Kidney tubule cell (primary cell): ENCODE measurements around the gene GALE.
A peak's percentile ranks its signal among the peaks of the same experiment; 100 is the strongest.
"Not testable (repeated sequence)": the region's sequence is repeated elsewhere in the genome, so short reads cannot be mapped to it uniquely, and the experiment has no call there.

Experiments
- DNase-seq: peaks from one replicate; pipeline ENCODE4 v3.0.0-alpha.2; 2018; ENCODE audit warnings: low spot score

GALE gene

DNA sequence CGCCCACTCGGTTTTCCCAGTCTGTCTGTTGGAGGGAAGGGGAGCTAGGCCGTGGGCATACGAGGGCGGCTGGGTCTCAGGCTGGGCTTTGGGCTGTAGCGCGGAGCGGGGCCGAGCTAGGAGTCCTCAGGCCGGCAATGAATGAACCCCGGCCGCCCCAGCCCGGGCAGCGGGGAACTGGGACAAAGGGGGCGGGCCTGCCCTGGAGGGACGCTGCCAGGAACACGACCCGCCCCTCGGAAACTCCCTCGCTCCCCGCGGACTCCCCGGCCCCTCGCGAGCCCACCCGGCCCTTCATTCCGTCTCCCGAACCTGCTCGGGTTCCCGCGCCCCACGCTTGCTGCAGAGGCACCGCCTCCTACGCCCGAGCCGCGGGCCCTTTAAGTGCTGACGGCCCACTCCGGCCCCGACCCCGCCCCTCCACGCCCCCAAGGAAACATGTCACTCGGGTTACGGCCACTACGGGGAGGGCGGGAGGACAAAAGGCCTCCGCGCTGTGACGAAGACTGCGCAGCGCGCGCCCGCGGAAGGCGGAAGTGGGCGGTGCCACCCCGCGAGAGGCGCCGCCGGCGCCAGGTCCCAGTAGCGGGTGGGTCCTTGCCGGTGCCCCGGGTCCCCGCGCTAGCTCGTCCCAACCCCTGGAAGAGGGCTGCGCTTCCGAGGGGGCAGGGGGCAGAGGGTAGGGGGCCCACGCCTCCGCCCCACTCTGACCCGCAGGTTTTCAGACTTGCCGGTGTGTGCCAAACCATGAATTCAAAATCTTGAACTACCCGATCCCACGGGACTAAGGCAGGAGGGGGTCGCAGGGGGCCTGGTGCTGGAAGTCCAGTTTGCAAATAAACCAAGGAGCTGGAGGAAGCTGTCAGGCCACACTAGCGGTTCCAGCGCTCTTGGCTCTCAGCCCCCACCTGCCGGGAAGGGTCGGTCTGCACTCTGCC lies at the start of gene GALE:
TSS of gene GALE (minus strand) at position 355 of the 938 bp plus-strand sequence. CDS start 1,747 bp downstream, outside the sequence.
- peak; percentile 97 for DNase-seq

DNA sequence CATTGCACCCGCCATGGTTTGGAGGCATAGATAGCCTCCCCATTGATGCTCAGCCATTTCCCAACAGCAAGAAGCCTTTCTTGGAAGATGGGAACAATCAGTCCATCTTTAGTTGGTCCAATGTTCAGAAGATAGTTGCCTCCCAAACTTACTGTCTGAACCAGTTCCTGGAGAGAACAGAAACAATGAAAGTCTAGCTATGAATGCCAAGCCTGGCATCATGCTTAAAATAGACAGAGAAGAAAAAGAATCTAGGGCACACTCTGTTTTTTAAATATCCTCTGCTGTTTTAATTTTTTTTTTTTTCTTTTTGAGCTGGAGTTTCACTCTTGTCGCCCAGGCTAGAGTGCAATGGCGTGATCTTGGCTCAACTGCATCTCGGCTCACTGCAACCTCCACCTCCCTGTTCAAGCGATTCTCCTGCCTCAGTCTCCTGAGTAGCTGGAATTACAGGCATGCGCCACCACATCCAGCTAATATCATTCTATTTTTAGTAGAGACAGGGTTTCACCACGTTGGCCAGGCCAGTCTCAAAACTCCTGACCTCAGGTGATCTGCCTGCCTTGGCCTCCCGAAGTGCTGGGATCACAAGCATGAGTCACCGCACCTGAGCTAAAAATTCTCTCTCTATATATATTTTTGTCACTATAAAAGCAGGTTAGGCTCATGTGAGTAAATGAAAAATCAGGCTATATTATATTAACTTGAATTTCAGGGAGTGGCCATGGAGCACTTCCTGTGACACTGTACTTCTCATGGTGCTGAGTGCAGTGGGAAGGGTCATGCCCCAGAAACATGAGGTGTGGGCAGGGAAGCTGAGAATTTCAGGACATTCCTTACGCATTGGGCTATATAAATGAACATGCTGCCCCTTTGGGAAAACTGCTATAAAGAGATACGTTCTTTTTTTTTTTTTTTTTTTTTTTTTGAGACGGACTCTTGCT lies 48.4 kb upstream of the GALE start:
- peak; percentile 78 for DNase-seq

DNA sequence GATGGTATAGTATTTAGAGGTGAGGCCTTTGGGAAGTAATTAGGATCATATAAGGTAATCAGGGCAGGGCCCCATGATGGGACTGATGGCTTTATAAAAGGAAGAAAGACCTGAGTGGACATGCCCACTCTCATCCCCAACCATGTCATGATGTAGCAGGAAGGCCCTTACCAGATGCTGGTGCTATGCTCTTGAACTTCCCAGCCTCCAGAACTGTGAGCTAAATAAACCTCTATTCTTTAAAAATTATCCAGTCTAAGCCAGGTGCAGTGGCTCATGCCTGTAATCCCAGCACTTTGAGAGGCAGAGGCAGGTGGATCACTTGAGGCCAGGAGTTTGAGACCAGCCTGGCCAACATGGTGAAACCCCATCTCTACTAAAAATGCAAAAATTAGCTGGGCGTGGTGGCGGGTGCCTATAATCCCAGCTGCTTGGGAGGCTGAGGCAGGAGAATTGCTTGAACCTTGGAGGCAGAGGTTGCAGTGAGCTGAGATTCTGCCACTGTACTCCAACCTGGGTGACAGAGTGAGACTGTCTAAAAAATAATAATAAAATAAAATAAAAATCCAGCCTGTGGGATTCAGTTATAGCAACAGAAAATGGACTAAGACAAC lies 47.0 kb upstream of the GALE start:
- DNase-seq = not testable (repeated sequence)

DNA sequence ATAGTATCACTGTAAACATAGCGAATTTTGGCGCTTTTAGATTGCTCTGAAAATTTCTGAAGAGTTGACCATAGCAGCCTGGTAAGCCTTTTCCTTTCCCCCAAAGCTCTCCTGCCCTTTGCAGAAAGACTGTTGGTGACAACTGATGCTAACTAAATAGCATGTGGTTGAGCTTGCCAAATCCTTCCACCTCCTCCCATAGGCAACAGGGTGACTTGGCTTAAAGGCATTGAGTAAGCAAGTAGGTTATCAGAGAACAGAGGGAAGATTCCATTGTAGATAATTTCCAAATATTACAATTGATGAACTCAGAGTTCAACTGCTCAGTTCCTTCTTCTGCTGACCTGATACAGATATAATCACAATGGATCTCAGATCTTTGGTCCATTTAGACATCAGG lies 44.6 kb upstream of the GALE start:
- DNase-seq = no peak

DNA sequence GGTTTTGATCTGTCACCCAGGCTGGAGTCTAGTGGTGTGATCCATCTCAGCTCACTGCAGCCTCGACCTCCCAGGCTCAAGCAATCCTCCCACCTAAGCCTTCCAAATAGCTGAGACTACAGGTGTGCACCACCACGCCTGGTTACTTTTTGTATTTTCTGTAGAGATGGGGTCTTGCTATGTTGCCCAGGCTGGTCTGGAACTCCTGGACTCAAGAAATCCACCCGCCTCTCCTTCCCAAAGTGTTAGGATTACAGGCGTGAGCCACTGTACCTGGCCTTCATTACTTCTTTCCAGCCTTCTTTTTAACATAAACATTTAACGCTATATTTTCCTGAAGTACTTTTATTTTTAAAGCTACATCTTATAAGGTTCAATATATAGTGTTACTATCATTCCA lies 43.1 kb upstream of the GALE start:
- DNase-seq = no peak

DNA sequence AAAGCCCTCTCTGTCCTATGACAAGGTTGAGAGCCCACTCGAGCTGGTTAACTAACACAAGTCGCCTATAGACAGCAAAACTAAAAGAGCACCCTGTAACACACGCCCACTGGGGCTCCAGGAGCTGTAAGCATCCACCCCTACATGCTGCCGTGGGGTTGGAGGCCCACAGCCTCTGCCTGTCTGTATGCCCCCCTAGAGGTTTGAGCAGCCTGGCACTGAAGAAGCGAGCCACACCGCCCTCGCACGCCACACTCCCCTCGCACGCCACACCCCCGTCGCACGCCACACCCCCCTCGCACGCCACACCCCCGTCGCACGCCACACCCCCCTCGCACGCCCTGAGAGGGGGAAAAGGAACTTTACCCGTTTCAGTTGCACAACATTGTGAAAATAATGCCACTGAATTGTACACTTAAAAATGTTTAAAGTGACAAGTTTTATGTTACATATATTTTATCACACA lies 37.9 kb upstream of the GALE start:
- peak; percentile 19 for DNase-seq

DNA sequence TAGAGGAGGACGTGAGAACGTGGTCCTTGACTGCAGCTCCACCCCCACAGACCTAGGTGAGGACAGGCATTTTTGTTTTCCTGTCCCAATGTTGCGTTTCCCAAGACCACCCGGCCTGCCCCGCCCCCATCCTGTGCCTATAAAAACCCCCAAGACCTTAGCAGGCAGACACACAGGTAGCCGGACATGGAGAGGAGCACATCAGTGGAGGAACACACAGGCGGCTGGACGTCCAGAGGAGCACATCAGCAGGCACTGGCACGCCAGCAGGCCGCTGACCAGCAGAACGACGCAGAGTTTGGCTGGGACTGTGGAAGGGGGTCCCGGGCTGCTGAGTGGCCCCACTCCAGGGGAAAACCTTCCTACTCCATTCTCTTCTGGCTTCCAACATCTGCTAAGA lies 37.4 kb upstream of the GALE start:
- DNase-seq = no peak

DNA sequence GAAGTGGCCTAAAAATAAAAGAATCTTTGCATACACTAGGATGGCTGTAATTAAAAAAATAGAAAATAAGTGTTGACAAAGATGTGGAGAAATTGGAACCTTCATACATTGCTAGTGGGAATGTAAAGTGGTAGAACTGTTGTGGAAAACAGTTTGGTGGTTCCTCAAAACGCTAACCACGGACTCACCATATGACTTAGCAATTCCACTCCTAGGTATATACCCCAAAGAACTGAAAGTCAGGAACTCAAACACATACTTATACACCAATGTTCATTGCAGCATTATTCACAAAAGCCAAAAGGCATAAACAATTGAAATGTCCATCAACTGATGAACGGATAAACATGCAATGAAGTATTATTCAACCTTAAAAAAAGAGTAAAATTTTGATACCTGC lies 35.5 kb upstream of the GALE start:
- no peak for DNase-seq

DNA sequence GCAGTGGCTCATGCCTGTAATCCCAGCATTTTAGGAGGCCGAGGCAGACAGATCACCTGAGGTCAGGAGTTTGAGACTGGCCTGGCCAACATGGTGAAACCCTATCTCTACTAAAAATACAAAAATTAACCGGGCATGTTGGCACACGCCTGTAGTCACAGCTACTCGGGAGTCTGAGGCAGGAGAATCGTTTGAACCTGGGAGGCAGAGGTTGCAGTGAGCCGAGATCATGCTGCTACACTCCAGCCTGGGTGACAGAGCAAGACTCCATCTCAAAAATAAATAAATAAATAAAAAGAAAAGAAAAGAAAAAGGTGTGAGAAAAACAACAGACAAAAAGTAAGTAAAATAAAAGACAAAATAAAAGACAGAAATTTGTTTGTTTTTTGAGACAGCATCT lies 33.6 kb upstream of the GALE start:
- DNase-seq = not testable (repeated sequence)

DNA sequence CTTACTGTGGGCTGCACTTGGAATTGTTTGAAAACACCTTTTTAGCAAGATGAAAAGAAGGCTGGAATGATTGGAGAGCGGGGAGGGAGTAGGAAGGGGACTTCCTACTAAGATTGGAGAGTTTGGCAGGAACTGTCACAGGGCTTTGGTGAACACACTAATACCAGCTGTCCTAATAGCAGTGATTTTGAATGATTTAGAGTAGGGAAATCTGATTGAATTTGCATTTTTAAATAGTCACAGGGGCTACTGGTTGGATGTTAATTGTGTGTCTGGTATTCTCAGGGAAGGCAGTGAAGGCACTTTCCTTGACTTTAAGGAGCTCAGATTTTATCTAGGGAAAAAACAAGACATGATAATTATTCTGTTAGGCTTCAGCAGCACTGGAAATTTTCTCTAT lies 27.2 kb upstream of the GALE start:
- no peak for DNase-seq

DNA sequence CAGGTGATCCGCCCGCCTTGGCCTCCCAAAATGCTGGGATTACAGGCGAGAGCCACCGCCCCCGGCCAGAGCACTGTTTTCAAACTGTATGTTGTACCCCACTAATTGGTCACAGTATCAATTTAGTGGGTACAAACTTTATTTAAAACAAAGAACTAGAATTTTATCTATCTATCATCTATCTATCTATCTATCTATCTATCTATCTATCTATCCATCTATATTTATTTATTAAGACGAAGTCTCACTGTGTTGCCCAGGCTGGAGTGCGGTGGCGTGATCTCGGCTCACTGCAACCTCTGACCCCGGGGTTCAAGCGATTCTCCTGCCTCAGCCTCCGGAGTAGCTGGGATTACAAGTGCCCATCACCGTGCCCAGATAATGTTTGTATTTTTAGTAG lies 26.0 kb upstream of the GALE start:
- not testable (repeated sequence) for DNase-seq

DNA sequence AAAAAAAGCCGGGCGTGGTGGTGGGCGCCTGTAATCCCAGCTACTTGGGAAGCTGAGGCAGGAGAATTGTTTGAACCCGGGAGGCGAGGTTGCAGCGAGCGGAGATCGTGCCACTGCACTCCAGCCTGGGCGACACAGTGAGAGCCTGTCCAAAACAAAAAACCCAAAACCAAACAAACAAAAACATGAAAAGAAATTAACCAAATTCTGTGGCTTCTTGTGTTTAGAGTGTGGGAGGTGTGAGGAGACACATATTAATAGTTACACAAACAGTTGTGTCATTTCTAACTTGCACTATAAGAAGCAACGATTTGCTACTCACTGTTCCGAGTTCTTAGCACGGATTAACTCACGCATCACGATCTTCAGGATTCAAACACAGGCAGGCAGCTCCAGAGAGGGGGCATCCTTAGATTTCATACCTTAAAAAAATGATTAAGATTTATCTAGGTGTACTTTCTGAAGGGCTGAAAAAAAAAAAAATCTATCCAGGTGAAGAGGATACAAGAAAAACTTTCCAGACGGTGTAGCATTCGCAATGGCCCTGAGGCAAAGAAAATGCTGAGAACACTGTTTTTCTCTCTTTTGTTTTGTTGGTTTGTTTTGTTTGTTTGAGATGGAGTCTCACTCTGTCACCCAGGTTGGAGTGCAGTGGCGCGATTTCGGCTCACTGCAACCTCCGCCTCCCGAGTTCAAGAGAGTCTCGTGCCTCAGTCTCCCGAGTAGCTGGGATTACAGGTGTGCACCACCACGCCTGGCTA lies 25.4 kb upstream of the GALE start:
- no peak for DNase-seq

DNA sequence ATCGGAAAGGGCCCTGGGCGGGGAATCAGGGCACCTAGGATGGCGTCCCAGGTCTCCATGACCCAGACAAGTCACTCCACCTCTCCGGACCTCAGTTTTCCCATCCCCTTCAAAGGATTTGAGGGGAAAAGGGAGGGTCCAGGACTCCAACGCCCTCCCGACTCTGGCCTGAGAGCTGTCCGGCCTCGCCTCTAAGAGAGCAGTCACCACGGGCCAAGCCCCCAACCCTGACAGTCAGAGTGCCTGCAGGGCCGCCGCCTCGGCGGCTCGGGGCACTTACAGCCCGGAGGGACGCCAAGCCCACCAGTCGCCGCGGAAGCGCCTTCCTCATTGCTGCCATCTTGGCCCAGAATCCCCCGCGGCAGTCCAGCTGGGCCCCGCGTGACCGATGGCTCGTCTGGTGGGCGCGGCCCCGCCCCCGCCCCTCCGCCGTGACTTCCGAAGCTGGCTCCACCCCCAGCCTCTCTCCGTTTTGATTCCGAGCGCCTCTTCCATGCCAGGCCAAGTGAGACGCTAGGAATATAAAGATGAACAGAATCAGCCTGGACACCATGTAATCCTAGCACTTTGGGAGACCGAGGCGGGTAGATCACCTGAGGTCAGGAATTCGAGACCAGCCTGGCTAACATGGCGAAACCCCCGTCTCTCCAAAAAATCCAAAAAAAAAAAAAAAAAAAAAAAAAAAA lies 24.7 kb upstream of the GALE start, which contains the start of gene HMGCL:
TSS of gene HMGCL (minus strand) at position 354 of the 686 bp plus-strand sequence. CDS start at position 340, 14 bp downstream.
- peak; percentile 89 for DNase-seq

DNA sequence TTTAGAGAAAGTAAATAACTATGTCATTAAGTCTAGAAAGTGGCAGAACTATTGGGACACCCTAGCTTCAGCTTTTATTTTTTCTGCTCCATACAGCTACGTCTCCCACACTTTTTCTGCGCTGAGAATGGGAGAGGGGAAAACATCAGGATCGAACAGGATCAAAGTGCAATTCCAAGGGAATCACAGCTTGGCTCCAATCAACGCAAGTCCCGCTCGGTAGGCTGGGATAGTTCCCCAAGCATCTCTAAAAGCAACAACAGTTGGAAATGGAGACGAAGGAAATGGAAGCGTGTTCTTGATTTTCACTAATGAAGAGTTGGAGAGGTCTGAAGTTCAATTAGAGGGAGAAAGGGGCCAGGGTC lies 24.1 kb upstream of the GALE start:
- DNase-seq = no peak

DNA sequence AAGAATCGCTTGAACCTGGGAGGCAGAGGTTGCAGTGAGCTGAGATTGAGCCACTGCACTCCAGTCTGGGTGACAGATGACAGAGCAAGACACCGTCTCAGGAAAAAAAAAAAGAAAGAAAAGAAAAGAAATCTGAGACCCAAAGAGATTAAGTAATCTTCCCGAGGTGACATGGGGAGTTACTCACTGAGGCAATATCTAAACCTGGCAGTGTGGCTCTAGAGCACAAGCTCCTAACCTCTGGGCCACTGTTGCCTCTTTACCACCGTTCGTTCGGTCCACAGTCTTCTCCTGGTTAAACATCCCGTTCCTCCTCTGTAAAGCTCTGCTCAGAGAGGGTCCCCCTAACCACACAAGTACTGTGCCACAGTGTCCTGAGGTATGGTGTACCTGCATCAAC lies 23.2 kb upstream of the GALE start:
- no peak for DNase-seq

DNA sequence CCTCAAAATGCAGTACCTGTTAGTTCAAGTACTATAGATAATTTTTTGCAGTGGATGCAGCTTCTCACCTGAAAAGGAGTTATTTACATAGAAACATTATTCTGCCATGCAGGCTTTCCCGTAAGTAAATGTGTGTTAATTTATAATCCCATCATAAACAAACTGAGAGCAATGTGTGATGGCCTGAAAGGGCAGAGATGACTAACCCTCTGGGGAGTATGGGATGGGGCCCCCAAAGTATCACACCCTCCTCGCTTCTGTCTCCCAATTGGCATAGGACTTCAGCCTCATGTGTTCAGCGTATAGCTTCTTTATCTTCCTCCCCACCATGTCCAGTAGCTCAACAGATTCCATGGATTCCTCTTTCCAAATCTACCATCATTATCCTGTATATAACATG lies 17.1 kb upstream of the GALE start:
- DNase-seq = no peak

DNA sequence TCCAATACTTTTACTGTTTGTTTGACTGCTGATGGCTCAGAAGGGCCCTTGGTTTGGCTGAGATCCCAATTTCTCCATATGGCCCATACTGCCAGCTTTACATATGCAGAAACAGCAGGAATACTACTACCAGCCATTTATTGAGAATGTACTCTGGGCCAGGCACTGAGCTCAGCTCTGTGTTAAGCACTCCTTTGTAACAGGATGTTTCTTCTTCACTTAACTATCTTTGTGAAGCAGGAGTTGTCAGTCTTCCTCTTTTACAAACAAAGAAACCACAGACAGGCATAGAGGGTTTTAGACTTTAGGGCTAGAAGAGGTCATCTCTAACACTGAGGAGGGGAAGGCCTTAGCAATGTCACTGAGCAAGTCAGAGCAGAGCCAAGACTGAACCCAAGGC lies 16.4 kb upstream of the GALE start:
- DNase-seq = no peak

DNA sequence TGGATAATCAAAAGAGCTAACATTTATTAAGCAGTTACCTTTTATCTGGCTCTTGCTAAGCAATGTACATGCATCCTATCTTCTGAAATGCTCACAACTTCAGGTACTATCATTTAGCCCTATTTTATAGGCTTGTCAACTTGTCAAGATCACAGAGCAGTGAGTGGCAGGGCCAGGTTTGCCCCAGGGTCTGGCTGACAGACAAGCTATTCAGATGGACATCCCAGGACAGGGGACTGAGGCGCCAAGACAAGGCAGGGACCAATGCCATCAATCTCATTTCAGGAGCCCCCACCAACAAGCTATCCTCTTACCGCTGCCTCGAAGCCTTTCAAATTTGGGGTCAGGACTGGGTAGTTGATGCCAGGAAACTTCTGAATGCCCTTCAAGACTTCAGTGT lies 15.8 kb upstream of the GALE start:
- DNase-seq = no peak

DNA sequence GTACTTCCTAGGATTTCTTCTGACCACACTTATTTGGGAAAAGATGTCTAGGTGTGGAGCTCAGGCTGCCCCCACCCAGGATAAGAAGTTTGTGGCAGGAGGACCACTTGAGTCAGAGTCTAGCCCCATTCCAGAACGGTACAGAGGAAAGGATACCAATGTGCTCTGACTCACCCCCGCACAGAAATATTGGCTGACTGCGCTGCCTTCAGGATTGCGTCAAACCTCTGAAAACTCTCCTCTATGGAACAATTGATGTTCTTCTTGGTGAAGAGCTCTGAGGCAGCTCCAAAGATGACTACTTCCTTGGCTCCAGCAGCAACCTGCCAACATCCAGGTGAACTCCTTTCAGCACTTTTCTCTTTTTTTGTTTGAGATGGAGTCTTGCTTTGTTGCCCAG lies 13.5 kb upstream of the GALE start:
- no peak for DNase-seq

DNA sequence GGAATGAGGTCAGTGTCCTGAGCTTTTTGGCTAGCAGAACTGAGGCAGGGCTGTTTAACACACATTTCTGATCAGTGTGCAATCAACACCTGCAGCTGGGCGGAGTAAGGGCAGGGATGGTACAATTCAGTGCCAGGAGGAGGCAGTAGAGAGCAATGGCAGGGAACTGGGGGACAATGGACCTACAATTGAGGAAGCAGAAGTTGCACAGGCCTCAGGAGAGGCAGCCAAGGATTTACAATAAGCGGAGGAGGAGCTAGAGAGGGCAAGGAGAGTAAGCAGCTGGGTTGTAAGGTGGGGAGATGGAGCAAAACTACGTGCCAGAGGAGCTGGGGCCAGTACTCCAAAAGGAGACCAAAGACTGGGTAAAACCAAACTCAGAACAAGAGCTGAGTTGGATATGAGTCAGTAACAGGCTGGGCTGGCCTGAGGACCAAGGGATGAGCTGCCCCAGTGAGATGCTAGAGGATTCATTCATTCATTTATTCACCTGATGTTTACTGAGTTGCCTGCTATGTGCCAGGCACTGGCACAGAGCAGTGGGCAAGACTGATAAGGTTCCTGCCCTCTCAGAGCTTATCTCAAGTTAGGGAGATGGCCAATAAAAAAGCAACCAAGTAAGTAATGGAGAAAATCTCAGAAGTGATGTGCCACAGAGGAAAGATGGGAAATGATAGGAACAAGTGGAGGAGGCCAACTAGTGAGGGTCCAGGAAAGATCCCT lies 10.4 kb upstream of the GALE start:
- DNase-seq = peak; percentile 61
